GM21737 (cell line): ENCODE data around the gene PPP4R1.
"Not testable (repeated sequence)": the region's sequence is repeated elsewhere in the genome, so short reads cannot be mapped to it uniquely, and the experiment has no call there.

Experiments used
- ATAC-seq: cut with Tn5 transposase; IDR thresholded peaks from one replicate; pipeline ENCODE4 v1.9.1; 2021; ENCODE audit warnings: mild to moderate bottlenecking, moderate library complexity; ENCODE audit not compliant: unreplicated experiment

Gene PPP4R1

DNA sequence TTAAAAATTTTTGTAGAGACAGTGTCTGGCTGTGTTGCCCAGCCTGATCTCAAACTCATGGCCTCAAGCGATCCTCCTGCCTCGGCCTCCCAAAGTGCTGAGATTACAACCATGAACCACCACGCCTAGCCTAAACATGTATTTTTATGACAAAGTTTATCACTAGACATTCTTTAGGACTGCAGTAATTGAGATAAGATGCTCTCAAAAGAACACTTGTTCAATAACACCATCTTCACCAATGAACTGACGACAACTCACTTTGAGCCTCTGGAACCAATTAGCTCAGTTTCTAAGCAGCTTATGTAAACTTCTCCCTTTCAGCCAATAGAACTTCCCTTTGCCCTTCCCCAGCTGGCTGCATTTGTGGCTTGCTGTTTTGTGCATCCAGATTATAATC, 15.3 kb upstream of the PPP4R1 start:
- ATAC-seq = no peak

DNA sequence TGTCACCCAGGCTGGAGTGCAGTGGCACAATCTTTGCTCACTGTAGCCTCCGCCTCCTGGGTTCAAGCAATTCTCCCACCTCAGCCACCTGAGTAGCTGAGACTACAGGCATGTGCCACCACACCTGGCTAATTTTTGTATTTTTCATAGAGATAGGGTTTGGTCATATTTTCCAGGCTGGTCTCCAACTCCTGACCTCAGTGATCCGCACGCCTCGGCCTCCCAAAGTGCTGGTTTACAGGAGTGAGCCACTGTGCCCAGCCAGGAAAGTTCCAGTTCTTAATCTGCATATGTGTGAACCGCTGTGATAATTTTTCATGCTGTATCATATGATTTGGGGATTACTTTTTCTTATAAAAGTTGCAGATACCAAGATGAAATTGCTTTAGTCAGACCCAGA, 14.6 kb upstream of the PPP4R1 start:
- ATAC-seq = no peak

DNA sequence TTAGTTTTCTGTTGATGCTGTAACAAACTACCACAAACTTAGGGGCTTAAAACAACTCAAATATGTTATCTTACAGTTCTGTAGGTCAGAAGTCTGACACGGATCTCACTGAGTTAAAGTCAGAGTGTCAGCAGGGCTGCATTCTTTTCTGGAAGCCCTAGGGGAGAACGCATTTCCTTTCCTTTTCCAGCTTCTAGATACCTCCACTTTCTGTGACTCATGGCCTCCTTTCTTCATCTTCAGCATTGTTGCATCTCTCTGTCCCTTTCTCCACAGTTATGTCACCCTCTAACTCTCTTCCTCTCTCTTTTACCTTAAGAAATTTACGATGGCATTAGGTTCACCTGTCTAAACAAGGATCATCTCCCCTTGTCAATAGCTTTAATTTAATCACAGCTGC, 13.3 kb upstream of the PPP4R1 start:
- no peak for ATAC-seq

DNA sequence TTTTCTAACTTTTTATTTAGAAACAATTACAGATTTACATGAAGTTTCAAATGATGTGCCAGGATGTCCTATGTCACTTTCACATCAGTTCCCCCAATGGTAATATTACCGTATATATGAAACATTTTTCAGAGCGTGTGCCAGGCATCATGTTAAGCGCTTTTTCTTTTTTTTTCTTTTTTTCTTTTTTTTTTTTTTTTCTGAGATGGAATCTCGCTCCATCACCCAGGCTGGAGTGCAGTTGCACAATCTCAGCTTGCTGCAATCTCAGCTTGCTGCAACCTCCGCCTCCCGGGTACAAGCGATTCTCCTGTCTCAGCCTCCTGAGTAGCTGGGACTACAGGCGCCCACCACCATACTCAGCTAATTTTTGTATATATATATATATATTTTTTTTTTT, 5.6 kb upstream of the PPP4R1 start:
- ATAC-seq = no peak

DNA sequence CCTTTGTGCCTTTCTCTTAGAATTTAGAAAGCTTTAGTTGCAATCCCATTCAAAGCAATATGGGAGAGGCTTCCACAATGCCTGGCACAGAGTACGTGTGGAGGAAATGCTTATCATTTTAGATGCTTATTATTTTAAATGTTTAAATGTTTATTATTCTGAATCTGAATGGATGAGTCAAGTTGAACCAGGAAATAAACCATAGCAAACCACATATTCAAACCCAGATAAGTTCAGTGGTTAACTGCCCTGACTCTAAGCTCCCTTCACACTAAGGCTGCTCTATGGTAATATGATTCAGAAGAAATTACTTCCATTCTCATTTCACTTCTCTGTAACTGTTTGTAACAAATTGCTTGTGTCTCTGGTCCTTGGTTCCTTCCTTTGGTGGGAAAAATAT, 5.2 kb upstream of the PPP4R1 start:
- ATAC-seq = no peak

DNA sequence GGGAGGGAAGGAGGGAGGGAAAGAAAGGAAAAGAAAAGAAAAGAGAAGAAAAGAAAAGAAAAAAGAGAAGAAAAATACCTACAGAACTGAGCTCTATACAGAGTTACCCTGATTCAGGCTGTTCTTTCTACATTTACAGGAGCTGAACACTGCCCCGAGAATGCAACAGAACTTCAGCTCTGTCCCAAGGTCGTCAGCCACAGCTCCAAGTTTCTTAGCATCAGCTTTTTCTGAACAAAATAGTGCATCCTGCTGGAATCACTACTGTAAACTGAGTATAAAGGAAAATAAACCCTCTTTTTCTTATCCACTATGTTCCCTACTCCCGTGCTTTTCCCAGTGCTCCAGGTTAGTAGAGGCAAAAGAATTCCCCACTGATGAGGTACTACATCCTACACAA, 4.7 kb upstream of the PPP4R1 start:
- ATAC-seq = no peak

DNA sequence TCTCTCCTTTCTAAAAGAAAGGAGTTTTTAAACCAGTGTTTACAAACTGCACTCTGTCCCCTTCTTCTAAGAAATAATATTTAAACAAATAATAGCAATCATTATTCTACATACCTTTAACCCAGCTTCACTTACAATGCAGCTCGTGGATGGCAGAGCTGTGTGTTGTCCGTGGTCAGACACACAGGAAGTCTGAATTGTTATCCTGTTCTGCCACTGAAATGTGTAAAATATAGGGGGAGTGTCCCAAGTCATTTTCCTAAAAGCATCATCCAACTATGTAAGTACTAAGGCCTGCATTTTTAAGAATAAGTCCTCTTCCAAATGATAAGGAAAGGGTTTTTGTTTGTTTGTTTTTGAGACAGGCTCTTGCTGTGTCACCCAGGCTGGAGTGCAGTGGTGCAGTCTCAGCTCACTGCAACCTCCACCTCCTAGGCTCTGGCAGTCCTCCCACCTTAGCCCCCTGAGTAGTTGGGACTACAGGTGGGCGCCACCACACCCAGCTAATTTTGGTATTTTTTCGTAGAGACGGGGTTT, 2.7 kb upstream of the PPP4R1 start:
- no peak for ATAC-seq

DNA sequence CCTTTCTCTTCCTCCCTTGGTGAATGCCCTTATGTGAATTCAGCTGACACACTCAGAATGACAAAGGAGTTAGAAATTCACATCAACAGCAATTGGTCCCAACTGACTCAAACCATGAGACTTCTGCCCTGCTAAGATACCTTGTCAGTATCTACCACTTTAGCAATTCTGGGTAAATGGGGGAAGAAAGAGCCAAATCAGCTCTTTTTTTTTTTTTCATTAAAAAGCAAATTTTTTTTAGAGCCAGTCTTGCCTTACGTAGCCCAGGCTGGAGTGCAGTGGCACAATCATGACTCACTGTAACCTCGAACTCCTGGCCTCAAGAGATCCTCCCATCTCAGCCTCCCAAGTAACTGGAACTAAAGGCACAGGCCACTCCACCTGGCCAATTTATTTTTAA, 1.7 kb upstream of the PPP4R1 start:
- ATAC-seq = no peak

DNA sequence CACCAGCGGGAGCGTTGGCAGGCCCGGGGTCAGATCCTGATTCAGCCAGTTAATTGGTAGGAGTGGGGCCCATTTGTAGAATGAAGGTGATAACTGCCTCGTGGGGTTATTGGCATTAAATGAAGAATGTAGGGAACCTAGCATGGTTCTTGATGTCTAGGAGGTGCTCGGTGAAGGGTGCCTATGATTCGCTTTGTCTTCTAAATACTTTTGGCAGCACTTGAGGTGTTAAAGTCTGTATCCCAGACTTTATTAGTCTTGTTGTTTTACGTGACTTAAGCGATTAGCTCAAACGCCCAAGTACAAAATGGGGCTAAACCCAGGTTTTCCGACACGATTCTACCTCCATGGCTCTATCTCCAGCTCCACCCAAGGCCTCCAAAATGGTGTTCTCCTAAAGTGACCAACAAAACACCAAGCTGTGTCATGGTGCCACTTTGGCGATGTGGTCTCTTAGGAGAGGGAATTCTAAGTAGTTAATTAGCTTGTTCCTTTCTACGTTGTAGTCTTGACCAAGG, 980 bp upstream of the PPP4R1 start:
- ATAC-seq = no peak

DNA sequence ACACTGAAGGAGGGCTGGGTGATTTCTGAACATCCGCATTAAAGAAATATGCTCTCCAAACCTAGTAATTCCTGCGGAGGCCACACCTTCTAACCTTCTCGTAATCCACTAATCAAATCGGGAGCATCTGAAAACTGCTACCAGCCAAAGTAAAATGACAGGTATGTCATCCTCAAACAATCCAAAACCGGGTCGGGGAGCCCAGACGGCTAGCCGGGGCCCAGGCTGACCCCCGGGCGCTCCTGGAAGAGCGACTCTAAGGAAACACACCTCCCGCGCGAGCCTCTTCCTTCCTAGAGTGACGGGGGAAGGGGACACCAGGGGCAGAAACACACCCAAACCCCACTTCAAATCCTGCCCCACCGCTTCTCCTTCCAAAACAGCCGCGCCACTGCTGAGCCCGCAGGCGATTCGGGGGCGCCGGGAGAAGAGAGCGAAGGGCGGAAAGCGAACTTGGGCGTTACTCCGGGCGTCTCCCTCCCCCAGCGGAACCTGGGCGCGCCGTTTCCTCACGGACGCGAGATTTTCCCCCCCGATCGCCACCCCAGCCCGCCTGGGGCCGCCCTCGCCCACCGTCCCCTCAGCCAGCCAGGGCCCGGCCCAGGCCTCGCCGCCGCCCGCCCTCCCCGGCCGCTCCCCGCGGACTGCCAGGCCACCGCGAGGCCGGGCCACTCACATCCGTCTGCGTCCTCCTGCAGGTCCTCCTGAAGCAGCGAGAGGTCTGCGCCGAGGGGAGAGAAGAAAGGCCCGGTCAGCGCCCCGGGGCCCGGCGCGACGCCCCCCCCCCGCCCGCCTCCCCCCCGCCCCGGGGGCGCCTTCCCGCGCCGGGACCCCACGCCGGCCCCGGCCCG, 584 bp downstream of the PPP4R1 start:
- peak; percentile 35 for ATAC-seq

DNA sequence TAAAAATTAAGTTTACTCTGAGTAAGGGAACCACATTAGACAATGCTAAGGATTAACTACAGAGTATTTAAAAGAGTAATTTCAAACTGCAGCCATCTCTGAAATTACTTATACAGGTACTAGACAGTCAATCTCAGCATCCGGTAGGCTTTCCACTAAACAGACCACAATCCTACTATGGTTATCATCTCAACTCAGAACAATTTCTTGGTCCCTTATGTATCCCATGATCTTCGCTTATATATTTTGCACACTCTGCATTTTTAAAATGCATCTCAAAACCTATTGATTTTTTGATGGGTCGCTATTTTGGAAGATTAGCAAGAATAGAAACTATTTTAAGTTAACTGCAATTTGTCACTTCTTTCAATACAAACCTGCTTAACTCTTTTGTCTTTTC, 1.4 kb downstream of the PPP4R1 start:
- ATAC-seq = no peak

DNA sequence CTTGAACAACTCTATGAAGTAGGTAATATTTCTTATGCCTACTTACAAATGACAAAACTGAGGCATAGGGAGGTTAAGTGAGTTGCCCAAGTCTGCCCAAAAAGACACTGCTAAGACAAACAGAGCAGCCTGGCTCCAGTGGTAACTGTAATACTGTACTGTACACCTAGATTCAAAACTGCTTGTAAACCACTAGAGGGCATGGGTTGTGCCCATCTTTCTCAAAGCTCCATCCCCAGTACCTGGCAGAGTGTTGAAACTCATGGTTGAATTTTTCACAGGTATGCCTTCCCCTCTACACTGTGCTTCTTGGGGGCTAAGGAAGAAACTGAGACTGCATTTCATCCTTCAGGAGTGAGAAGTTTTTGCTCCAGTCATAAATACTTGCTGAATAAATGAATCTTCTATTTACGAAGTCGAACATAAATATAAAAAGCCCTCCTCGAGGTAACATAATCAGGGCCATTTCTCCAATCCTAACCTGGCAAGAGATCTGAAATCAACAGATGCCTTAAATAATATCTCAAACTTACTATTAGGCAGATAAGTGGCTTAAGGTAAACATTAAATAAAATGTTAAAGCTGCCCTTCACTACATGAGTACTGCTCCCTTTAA, 2.0 kb downstream of the PPP4R1 start:
- ATAC-seq = no peak

DNA sequence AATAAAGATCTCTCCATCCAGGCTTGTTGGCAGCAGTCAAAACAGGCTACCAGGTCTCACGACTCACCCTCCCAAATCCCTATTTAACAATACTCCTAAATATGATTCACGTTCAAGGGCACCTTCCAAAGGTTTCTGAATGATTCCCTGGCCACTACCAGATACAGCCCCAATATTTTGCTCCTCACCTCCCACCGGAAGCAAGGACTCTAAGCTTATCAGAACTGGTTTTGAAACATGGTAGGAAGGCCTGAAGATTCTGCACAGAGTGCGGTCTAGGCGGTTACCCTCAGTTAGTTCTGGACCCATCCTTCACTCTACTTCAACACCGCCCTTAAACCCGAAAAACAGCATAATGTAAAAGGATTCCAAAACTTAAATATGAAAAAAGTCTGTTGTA, 5.2 kb downstream of the PPP4R1 start:
- ATAC-seq = no peak

DNA sequence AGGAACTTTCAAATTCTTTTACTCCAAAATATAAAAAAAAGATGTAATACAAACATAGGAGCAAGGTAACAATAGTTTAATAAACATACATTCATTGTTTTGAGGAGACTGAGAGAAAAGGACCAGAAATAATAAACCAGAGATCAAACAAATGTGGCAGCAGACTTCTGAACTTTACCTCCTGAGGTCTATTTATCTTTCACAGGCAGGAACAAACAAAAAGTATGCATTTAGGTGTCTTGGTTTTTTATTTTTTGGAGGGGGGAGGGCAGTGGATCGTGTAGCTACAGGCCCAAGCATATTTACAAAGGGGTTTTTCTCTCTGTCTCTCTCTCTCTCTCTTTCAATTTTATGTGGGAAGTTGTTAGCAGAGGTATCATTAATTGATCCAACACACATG, 5.6 kb downstream of the PPP4R1 start:
- no peak for ATAC-seq

DNA sequence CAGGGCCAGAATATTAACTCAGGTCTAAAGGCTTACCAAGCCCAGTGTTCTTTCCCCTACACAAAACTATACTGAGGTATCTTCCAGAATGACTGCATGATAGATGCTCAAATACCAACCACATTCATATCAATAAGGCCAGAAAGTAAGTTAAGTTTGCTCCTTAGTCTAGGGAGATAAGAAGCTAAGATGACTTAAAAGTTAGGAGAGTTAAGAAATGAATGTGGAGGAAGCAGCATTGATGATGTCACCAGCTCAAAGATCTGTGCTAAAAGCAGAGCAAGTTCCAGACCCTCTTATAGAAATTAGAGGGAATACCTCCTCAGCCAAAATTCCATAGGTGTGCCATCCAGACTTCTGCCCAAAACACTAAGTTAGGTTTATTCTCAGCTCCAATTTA, 6.1 kb downstream of the PPP4R1 start:
- ATAC-seq = no peak

DNA sequence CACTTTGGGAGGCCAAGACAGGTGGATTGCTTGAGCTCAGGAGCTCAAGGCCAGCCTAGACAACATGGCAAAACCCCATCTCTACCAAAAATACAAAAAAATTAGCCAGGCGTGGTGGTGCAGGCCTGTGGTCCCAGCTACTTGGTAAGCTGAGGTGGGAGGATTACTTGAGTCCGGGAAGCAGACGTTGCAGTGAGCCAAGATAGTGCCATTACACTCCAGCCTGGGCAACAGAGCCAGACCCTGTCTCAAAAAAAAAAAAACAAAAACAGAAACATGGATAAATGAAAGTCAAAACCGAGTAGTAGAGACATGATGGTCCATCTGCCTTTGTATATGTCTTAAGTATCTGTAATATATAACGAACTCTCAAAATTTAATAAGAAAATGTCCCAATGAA, 7.2 kb downstream of the PPP4R1 start:
- not testable (repeated sequence) for ATAC-seq

DNA sequence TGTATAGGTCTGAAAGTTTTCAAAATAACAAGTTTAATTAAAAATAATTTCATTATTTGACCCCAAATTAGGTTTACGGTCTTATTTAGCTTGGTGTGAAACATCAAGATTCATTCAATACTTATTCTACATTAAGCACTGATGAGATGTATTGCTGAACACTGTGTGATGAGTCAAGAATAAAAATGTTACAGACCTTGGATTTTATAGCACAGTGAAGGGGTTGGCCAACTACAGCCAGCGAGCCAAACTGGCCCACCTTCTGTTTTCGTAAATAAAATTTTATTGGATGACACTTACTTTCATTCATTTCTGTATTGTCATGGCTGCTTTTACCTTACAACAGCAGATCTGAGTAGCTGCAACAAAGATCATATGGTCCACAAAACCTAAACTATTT, 8.3 kb downstream of the PPP4R1 start:
- ATAC-seq = no peak

DNA sequence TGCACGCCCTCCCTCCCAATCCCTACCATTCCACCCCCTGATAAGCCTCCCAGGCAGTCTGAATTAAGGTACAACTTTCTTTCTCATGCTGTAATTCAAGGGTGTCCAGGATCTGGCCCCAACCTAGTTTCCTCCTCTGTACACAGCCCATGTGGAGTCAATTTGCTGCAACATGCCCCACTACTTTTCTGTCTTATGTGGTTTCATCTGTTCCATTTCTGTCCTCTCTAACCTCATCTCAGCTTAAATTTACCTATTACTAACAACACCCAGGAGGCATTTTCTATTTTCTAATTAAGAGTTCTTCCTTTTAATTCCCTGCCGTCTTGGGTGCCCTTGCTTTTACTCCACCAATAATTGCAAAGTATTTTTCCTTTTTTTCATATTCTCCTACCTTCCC, 10.0 kb downstream of the PPP4R1 start:
- no peak for ATAC-seq

DNA sequence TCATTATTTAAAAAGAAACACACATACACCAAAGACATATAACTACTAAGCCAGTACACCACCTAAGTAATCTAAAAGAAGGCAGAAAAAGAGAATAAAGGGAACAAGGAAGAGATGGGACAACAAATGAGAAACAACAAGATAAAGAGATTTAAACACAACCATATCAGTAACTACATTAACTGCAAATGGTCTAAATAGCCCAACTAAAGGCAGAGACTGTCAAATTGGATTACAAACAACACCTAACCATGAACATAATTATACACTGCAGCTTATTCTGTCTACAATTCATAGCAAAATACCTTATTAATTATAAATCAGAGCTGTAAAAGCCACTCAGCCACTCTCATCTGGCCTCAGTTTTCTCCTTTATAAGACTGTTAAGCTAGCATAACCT, 15.0 kb downstream of the PPP4R1 start:
- ATAC-seq = no peak

DNA sequence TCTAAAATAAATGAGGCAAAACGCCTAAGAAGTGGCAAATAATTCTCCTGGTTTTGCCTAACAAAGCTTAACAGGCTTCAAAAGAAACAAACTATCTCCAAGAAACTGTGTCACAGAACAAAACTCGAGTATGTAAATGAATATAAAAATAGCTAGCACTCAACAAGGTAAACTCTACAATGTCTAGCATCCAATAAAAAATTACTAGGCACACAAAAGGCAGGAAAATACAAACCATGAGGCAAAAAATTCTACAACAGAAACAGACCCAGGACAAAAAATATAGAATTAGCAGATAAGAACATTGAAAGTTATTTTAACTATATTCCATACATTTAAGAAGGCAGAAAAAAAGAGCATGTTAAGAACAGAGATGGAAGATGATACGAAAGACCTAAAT, 16.8 kb downstream of the PPP4R1 start:
- ATAC-seq = no peak

DNA sequence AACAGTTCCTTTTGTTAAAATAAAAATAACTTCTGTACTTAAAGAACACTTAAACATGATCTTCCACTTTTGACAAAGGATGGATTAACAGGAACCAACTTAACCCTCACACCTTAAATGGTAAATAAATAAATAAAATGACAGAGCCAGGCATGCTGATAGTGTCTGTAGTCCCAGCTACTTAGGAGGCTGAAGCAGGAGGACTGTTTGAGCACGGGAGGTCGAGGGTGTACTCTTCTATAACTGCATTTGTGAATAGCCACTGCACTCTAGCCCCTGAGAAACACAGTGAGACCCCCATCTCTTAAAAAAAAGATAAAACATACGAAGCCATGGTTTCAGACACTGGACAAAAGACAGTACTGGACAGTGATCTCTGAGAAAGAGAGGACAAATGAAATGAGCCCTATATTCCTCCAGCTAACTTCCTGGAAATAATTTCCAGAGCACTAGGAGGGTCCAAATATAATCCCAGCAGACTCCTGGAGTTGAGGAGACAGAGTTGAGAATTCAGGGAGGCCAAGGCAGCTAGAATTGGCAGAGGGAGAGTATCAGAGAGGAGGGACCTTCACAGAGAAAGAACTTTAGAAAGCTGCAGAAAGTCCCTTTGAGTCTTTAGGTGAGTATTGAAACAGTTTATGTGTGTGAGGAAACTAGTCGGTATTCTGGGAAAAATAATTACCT, 17.4 kb downstream of the PPP4R1 start:
- no peak for ATAC-seq

DNA sequence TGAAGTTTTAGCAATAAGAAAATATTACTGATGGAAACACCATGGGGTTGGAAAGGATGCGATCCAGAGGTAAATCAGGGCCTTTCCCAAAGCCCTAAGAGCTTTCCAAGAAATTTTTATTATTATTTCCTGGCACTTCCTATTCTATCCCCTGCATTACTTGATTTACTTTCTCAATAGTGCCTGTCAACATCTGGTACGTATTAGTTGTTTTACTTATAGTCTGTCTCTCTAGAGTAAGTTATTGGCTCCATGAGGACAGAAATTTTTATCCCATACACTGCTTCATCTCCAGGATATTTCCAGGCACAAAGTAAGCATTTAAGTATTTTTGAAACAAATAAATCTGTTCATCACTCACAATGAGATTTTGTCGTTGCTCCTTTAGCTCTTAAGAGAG, 18.1 kb downstream of the PPP4R1 start:
- no peak for ATAC-seq
